PC-3 (cell line): ENCODE measurements around the gene CCNDBP1. TPM values are rescaled to one million over a fixed set of nuclear protein-coding genes. Genes with fewer than 3 reads are reported as not detected.

Experiments used
- ATAC-seq: fragments of 200-7000 bp; cut with Tn5 transposase; 2 replicates; pipeline ENCODE4 v1.9.1; 2020; ENCODE audit warnings: mild to moderate bottlenecking, moderate library complexity
- BruUV-seq: library from RNA; stranded (reverse); fragments of 400-500 nt; replicated peaks from 2 replicates; lab custom pipeline; 2021; lab: Mats Ljungman, UMichigan
- CTCF ChIA-PET: fragments of 300-600 bp; sonication (Branson Sonifier 250); formaldehyde crosslinking; loops from one replicate; lab custom pipeline; 2022; ENCODE audit warnings: antibody characterized with exemption; lab: Charles Lee
- POLR2A ChIA-PET: fragments of 300-600 bp; sonication (Branson Sonifier 250); formaldehyde crosslinking; loops from one replicate; lab custom pipeline; 2022; ENCODE audit warnings: antibody characterized with exemption; ENCODE audit not compliant: unreplicated experiment; lab: Charles Lee
- DNase-seq: peaks from one replicate; pipeline ENCODE4 v3.0.0-alpha.2; 2015
- H2AFZ ChIP-seq: fragments of 300-600 bp; sonication (generic); 2 replicates; pipeline ENCODE4 v1.6.0; 2016; ENCODE audit warnings: antibody characterized with exemption, low read length
- H3F3A ChIP-seq: fragments of 300-600 bp; sonication (generic); one replicate; pipeline ENCODE4 v1.6.0; 2017; ENCODE audit warnings: antibody characterized with exemption, low read length, control low read depth, mild to moderate bottlenecking; ENCODE audit not compliant: unreplicated experiment
- H3K27ac ChIP-seq: fragments of 300-600 bp; sonication (generic); 2 replicates; pipeline ENCODE4 v1.5.1; 2016; ENCODE audit warnings: mild to moderate bottlenecking, low read length
- H3K27me3 ChIP-seq: fragments of 300-600 bp; sonication (generic); 2 replicates; pipeline ENCODE4 v1.6.1; 2016; ENCODE audit warnings: low read length, mixed read lengths
- H3K36me3 ChIP-seq: fragments of 300-600 bp; sonication (generic); 2 replicates; pipeline ENCODE4 v1.6.1; 2016; ENCODE audit warnings: low read depth, mixed run types, low read length, mixed read lengths
- H3K4me1 ChIP-seq: fragments of 300-600 bp; sonication (generic); 2 replicates; pipeline ENCODE4 v1.5.1; 2016; ENCODE audit warnings: low read length; ENCODE audit not compliant: insufficient read depth
- H3K4me2 ChIP-seq: fragments of 300-600 bp; sonication (generic); 2 replicates; pipeline ENCODE4 v1.6.0; 2016; ENCODE audit warnings: low read length
- H3K4me3 ChIP-seq: fragments of 300-600 bp; sonication (generic); 2 replicates; pipeline ENCODE4 v1.5.1; 2016; ENCODE audit warnings: mild to moderate bottlenecking, low read length, mixed read lengths
- H3K79me2 ChIP-seq: fragments of 300-600 bp; sonication (generic); 2 replicates; pipeline ENCODE4 v1.6.1; 2017; ENCODE audit warnings: low read length, mixed read lengths
- H3K9ac ChIP-seq: fragments of 300-600 bp; sonication (generic); 2 replicates; pipeline ENCODE4 v1.6.0; 2016; ENCODE audit warnings: mild to moderate bottlenecking, low read length
- H3K9me2 ChIP-seq: fragments of 300-600 bp; sonication (generic); replicated peaks from 2 replicates; pipeline ENCODE4 v1.6.1; 2016; ENCODE audit warnings: mixed run types, low read length, mixed read lengths
- H3K9me3 ChIP-seq: fragments of 300-600 bp; sonication (generic); 2 replicates; pipeline ENCODE4 v1.6.1; 2016; ENCODE audit warnings: low read length, mixed read lengths
- H4K20me1 ChIP-seq: fragments of 300-600 bp; sonication (generic); 2 replicates; pipeline ENCODE4 v1.6.1; 2016; ENCODE audit warnings: low read length, mixed read lengths
- EZH2 ChIP-seq: fragments of 300-600 bp; sonication (generic); IDR thresholded peaks from one replicate; pipeline ENCODE4 v1.6.1; 2017; ENCODE audit warnings: antibody characterized with exemption, mild to moderate bottlenecking, low read length; ENCODE audit not compliant: unreplicated experiment
- EZH2phosphoT487 ChIP-seq: fragments of 300-600 bp; sonication (generic); IDR thresholded peaks from 2 replicates; pipeline ENCODE4 v1.6.1; 2018; ENCODE audit warnings: mild to moderate bottlenecking, antibody characterized with exemption, low read length, borderline replicate concordance
- intact Hi-C: fragments of 100-400 bp; cut with micrococcal nuclease; formaldehyde crosslinking; loops from 2 replicates; pipeline ENCODE4 v1.9.0; 2023
- total RNA-seq: library from RNA; depleted of rRNA; stranded (reverse); fragments of >200 nt; gene quantifications from 2 replicates; pipeline ENCODE4 v1.2.3, GENCODE V29; 2014
- TF ChIP-seq, protein P1 (sequence below): fragments of 300-600 bp; sonication (generic); conservative IDR thresholded peaks from 2 replicates; pipeline ENCODE4 v1.5.1; 2017; ENCODE audit warnings: antibody characterized with exemption, low read depth, mild to moderate bottlenecking, low read length

The CCNDBP1 gene
- total RNA-seq, 1 experiment from 2014 or later, result 34.3 TPM

GRCh38 chr15:43235536-43235935 lies 50.3 kb downstream of the CCNDBP1 start:
- DNase-seq, result no peak
- peaks cover 6% of the 10 kb centered on the region; the same call in 1 of the 2 replicates for H3K27me3 ChIP-seq
- no peaks in the 10 kb centered on the region for H3K9me2 ChIP-seq
- ChIA-PET POLR2A (interaction anchor here (0.5 kb wide), 1 partner anchor 909 kb away, joined by 6 read pairs; no protein-coding TSS in a partner anchor), CTCF (no interaction called here)
- H3K27ac ChIP-seq, result no peak overlapping the region
- no peaks in the 10 kb centered on the region for H3F3A ChIP-seq
- TF ChIP-seq EZH2phosphoT487 (no peak), EZH2 (no peak)
- TF ChIP-seq, protein P1, sequence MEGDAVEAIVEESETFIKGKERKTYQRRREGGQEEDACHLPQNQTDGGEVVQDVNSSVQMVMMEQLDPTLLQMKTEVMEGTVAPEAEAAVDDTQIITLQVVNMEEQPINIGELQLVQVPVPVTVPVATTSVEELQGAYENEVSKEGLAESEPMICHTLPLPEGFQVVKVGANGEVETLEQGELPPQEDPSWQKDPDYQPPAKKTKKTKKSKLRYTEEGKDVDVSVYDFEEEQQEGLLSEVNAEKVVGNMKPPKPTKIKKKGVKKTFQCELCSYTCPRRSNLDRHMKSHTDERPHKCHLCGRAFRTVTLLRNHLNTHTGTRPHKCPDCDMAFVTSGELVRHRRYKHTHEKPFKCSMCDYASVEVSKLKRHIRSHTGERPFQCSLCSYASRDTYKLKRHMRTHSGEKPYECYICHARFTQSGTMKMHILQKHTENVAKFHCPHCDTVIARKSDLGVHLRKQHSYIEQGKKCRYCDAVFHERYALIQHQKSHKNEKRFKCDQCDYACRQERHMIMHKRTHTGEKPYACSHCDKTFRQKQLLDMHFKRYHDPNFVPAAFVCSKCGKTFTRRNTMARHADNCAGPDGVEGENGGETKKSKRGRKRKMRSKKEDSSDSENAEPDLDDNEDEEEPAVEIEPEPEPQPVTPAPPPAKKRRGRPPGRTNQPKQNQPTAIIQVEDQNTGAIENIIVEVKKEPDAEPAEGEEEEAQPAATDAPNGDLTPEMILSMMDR, result no peak
- H3K4me1 ChIP-seq, result no peaks in the 10 kb centered on the region
- no peak overlapping the region for H3K4me3 ChIP-seq
- no peaks in the 10 kb centered on the region for H4K20me1 ChIP-seq
- H3K36me3 ChIP-seq, result no peaks in the 10 kb centered on the region
- no TSS peak for BruUV-seq
- ATAC-seq, result no peak
- no peak overlapping the region for H2AFZ ChIP-seq
- H3K9ac ChIP-seq, result no peak overlapping the region
- no peaks in the 10 kb centered on the region for H3K79me2 ChIP-seq
- H3K4me2 ChIP-seq, result no peak overlapping the region
- no peaks in the 10 kb centered on the region for H3K9me3 ChIP-seq
- intact Hi-C loops, result no loop called here

DNA sequence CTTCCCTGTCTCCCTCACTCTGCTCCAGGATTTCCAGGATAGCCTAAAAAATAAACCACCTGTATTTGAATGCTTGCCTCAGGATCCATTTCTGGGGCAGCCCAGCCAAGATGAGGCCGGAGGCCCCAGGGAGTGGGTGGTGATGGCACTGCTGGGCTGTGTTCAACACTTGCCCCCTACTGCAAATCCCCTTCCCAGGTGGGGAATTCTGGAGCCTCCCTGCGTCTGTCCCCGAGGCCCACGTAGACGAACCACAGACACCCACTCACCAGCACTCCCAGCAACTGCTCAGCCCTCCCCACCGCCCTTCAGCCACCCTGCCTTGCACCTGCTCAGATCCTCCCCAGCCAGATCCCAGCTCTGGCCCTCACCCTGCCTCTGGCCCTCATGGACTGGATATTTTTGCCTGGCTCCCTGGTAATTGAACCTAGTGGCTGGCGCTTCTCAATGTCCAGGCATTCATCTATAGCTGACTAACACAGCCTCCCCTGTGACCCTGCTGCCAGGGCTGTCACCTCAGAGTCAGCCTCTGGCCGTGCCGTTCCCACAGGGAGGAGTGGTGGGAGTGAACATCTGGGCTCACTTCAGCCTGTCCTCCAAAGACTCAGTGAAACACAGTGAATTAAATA lies 52.8 kb downstream of the CCNDBP1 start:
- Histone ChIP-seq H2AFZ (no peak overlapping the region), H3K4me2 (no peak overlapping the region), H3K27ac (no peak overlapping the region), H3K27me3 (peaks cover 2% of the 10 kb centered on the region; the same call in 1 of the 2 replicates), H3K4me1 (no peaks in the 10 kb centered on the region), H3F3A (no peaks in the 10 kb centered on the region), H3K36me3 (no peaks in the 10 kb centered on the region), H3K4me3 (no peak overlapping the region), H3K9me2 (no peaks in the 10 kb centered on the region), H4K20me1 (no peaks in the 10 kb centered on the region), H3K9ac (no peak overlapping the region), H3K9me3 (no peaks in the 10 kb centered on the region), H3K79me2 (no peaks in the 10 kb centered on the region)
- DNase-seq (no peak), ATAC-seq (no peak)
- intact Hi-C loops, result no loop called here
- CTCF ChIA-PET, result no interaction called here
- POLR2A ChIA-PET, result no interaction called here
- BruUV-seq, result no TSS peak
- TF ChIP-seq, protein P1, result no peak
- TF ChIP-seq EZH2 (no peak), EZH2phosphoT487 (no peak)

GRCh38 chr15:43238671-43239131 lies 53.5 kb downstream of the CCNDBP1 start:
- ChIA-PET CTCF (no interaction called here), POLR2A (no interaction called here)
- no peak for DNase-seq
- Histone ChIP-seq H3K27me3 (no peaks in the 10 kb centered on the region), H3K4me1 (peaks cover under 1% of the 10 kb centered on the region; the same call in 1 of the 2 replicates), H3K9me3 (no peaks in the 10 kb centered on the region), H2AFZ (no peak overlapping the region), H3K4me3 (no peak overlapping the region), H3K36me3 (no peaks in the 10 kb centered on the region), H3K9me2 (no peaks in the 10 kb centered on the region), H3F3A (no peaks in the 10 kb centered on the region), H3K4me2 (no peak overlapping the region), H4K20me1 (no peaks in the 10 kb centered on the region), H3K79me2 (no peaks in the 10 kb centered on the region), H3K9ac (no peak overlapping the region), H3K27ac (no peak overlapping the region)
- no TSS peak for BruUV-seq
- no peak for ATAC-seq
- TF ChIP-seq EZH2phosphoT487, result no peak
- TF ChIP-seq, protein P1, result no peak
- TF ChIP-seq EZH2, result no peak
- intact Hi-C loops, result no loop called here
